Hepatocyte (in vitro differentiated cells): ENCODE data around the gene PISD.
"Not testable (repeated sequence)": the region's sequence is repeated elsewhere in the genome, so short reads cannot be mapped to it uniquely, and the experiment has no call there.

Experiments
- CTCF ChIP-seq: fragments of 200-600 bp; sonication (generic); IDR thresholded peaks from 2 replicates; pipeline ENCODE4 v1.5.1; 2016; ENCODE audit warnings: antibody characterized with exemption, mild to moderate bottlenecking; ENCODE audit not compliant: poor library complexity
- EZH2phosphoT487 ChIP-seq: fragments of 200-600 bp; sonication (generic); IDR thresholded peaks from one replicate; pipeline ENCODE4 v1.6.1; 2018; ENCODE audit warnings: antibody characterized with exemption, mild to moderate bottlenecking, low read depth, moderate library complexity; ENCODE audit not compliant: unreplicated experiment, severe bottlenecking

- not testable (repeated sequence) for TF ChIP-seq EZH2phosphoT487, CTCF
Measured at GRCh38 chr22:31674219-31674618, 12.2 kb upstream of the PISD start.
